ENCODE data around the gene WWOX.

DNA sequence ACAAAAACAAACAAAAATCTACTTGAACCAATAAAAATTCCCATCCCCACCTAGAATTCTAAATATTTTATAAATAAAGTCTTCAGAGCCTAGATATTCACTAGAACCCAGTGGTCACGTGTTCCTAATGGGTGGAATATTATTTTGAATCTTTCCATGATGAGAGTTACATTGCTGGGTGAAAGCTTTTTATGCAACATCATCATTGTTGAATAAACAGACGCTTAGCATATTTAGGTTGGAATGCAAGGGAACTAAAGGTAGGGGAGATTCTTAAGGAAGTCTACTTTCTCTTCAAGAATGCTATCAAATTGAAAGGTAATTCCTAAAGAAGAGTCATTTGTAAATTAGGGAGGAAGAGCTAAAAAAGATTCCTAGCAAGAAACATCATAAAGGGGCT, 723.1 kb downstream of the WWOX start:
- no peak for TF ChIP-seq KDM5A (IDR thresholded peaks at IDR 0.05)
- TF ChIP-seq, protein P1, sequence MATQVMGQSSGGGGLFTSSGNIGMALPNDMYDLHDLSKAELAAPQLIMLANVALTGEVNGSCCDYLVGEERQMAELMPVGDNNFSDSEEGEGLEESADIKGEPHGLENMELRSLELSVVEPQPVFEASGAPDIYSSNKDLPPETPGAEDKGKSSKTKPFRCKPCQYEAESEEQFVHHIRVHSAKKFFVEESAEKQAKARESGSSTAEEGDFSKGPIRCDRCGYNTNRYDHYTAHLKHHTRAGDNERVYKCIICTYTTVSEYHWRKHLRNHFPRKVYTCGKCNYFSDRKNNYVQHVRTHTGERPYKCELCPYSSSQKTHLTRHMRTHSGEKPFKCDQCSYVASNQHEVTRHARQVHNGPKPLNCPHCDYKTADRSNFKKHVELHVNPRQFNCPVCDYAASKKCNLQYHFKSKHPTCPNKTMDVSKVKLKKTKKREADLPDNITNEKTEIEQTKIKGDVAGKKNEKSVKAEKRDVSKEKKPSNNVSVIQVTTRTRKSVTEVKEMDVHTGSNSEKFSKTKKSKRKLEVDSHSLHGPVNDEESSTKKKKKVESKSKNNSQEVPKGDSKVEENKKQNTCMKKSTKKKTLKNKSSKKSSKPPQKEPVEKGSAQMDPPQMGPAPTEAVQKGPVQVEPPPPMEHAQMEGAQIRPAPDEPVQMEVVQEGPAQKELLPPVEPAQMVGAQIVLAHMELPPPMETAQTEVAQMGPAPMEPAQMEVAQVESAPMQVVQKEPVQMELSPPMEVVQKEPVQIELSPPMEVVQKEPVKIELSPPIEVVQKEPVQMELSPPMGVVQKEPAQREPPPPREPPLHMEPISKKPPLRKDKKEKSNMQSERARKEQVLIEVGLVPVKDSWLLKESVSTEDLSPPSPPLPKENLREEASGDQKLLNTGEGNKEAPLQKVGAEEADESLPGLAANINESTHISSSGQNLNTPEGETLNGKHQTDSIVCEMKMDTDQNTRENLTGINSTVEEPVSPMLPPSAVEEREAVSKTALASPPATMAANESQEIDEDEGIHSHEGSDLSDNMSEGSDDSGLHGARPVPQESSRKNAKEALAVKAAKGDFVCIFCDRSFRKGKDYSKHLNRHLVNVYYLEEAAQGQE (IDR thresholded peaks at IDR 0.05): no peak
- no peak for TF ChIP-seq MAZ (IDR thresholded peaks at IDR 0.05; ENCODE audit: borderline replicate concordance, low read depth, low read length)
